ENCODE results near the gene GPR107.

GRCh38 chr9:130122456-130122855 is 68.8 kb downstream of the GPR107 start:
- TF ChIP-seq CTCF (IDR thresholded peaks at IDR 0.05) (no peak), POLR2A (IDR thresholded peaks at IDR 0.05) (no peak)
